ENCODE measurements around the gene ZBTB2.
"Not testable (repeated sequence)": the region's sequence is repeated elsewhere in the genome, so short reads cannot be mapped to it uniquely, and the experiment has no call there.

ZBTB2 gene

DNA sequence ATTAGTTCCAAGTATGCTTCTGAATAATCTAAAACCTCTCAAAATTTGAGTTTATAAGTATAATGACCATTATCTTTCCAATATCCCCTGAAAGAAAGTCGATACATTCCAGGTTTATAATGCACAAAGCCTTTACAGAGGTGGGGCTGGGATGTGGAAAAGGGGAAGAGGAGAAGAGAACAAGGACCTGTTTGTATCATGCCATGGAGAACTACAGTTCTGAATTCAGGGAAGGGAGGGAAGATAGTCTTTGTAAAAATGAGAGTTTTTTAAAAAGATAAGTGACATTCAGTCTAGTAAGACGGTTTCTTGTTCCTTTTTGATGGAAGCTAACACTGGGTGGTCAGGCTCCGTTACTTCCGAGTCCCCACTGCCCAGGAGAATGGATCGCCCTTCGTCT is 26.1 kb downstream of the ZBTB2 start:
- DNase-seq = no peak

- DNase-seq = no peak
Measured at GRCh38 chr6:151359486-151359885, 31.9 kb downstream of the ZBTB2 start.

DNA sequence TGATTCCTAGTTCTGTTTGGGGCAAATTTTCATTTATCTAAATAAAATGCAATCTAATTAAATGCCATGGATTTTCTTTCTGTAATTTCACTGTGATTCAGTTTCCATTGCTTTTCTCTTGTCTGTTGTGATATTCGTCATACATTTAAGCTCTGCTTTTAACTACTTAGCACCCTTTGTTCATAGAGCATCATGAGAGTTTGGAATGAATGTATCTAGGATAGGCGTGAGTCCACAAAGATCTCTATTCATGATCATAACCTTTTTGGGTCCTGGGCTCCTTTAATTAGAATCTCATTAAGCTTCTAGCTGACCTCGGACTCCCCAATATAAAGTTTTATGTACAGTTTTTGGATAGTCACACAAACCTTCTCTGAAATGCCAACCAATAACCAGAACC is 32.9 kb downstream of the ZBTB2 start:
- DNase-seq = no peak

DNA sequence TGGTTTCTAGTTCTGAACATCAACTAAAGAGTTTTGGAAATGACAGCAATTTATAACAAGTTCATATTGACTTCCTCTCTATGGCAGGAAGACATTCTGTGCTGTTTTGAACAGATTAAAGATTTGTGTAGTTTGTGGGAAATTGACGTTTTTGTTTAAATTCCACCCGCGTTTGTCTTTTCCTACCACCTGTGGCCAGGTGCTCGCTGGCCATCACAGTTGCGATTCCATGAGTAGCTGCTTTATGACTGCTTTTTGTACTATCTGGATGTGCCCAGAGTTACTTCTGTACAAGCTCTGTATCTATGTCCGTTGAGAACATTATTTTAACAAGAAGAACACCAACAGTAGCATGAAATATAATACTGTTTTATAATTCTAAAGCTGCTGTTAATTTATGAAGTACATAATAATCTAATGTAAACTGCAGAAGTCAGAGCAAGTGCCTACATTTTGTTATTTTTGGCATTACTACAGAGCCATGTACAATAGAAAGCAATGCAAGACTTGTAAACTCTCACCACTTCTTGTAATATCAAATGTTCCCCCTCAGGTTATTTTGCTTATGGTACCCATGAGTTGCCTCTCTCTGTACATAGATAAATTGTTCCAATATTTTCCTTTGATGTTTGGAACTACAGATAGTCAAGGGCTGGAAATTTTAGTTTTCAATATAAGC is 33.5 kb downstream of the ZBTB2 start:
- DNase-seq = no peak

DNA sequence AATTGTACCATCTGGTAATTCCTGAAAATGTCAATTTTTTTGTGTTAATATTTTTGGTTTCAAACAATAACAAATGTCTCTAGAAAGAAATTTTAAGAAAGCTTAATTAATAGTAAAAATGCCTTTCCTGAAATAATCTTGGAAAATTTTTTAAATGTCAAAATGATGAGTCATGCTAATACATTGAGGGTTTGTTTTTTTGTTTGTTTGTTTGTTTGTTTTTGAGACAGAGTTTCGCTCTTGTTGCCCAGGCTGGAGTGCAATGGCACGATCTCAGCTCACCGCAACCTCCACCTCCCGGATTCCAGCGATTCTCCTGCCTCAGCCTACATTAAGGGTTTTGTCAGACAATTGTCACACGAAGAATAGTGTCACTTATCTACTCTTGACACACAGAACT is 34.4 kb downstream of the ZBTB2 start:
- DNase-seq = not testable (repeated sequence)

DNA sequence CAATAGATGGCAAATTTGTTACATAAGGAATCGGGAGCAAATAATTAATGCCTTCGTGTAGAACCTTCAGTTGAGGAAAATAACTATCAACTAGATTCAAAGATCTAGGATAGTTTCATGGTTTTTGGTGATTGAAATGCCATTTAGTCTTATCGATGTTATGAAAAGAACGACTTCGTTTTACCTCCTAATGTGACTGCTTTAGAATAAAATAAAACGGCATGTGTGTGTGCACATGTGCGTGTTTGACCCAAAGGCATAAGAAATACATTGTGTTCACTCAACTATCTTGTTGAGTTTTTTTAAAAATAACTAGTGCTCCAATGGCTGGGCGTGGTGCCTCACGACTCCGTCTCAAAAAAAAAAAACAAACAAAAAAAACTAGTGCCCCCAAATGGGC is 37.6 kb downstream of the ZBTB2 start:
- DNase-seq = no peak

DNA sequence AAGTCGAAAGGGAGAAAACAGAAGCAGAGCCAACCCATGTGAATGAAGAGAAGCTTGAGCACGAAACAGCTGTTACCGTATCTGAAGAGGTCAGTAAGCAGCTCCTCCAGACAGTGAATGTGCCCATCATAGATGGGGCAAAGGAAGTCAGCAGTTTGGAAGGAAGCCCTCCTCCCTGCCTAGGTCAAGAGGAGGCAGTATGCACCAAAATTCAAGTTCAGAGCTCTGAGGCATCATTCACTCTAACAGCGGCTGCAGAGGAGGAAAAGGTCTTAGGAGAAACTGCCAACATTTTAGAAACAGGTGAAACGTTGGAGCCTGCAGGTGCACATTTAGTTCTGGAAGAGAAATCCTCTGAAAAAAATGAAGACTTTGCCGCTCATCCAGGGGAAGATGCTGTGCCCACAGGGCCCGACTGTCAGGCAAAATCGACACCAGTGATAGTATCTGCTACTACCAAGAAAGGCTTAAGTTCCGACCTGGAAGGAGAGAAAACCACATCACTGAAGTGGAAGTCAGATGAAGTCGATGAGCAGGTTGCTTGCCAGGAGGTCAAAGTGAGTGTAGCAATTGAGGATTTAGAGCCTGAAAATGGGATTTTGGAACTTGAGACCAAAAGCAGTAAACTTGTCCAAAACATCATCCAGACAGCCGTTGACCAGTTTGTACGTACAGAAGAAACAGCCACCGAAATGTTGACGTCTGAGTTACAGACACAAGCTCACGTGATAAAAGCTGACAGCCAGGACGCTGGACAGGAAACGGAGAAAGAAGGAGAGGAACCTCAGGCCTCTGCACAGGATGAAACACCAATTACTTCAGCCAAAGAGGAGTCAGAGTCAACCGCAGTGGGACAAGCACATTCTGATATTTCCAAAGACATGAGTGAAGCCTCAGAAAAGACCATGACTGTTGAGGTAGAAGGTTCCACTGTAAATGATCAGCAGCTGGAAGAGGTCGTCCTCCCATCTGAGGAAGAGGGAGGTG is 38.7 kb downstream of the ZBTB2 start:
- no peak for DNase-seq

DNA sequence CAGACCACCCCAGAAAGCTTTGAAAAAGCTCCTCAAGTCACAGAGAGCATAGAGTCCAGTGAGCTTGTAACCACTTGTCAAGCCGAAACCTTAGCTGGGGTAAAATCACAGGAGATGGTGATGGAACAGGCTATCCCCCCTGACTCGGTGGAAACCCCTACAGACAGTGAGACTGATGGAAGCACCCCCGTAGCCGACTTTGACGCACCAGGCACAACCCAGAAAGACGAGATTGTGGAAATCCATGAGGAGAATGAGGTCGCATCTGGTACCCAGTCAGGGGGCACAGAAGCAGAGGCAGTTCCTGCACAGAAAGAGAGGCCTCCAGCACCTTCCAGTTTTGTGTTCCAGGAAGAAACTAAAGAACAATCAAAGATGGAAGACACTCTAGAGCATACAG is 39.6 kb downstream of the ZBTB2 start:
- no peak for DNase-seq

- DNase-seq = no peak
Measured at GRCh38 chr6:151351146-151351700, 40.1 kb downstream of the ZBTB2 start.

DNA sequence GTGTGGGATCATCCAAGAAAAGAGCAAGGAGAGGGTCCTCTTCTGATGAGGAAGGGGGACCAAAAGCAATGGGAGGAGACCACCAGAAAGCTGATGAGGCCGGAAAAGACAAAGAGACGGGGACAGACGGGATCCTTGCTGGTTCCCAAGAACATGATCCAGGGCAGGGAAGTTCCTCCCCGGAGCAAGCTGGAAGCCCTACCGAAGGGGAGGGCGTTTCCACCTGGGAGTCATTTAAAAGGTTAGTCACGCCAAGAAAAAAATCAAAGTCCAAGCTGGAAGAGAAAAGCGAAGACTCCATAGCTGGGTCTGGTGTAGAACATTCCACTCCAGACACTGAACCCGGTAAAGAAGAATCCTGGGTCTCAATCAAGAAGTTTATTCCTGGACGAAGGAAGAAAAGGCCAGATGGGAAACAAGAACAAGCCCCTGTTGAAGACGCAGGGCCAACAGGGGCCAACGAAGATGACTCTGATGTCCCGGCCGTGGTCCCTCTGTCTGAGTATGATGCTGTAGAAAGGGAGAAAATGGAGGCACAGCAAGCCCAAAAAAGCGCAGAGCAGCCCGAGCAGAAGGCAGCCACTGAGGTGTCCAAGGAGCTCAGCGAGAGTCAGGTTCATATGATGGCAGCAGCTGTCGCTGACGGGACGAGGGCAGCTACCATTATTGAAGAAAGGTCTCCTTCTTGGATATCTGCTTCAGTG is 40.8 kb downstream of the ZBTB2 start:
- DNase-seq = no peak

DNA sequence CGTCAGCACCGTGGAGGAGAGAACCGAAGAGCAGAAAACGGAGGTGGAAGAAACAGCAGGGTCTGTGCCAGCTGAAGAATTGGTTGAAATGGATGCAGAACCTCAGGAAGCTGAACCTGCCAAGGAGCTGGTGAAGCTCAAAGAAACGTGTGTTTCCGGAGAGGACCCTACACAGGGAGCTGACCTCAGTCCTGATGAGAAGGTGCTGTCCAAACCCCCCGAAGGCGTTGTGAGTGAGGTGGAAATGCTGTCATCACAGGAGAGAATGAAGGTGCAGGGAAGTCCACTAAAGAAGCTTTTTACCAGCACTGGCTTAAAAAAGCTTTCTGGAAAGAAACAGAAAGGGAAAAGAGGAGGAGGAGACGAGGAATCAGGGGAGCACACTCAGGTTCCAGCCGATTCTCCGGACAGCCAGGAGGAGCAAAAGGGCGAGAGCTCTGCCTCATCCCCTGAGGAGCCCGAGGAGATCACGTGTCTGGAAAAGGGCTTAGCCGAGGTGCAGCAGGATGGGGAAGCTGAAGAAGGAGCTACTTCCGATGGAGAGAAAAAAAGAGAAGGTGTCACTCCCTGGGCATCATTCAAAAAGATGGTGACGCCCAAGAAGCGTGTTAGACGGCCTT is 41.6 kb downstream of the ZBTB2 start:
- DNase-seq = peak; percentile 78

DNA sequence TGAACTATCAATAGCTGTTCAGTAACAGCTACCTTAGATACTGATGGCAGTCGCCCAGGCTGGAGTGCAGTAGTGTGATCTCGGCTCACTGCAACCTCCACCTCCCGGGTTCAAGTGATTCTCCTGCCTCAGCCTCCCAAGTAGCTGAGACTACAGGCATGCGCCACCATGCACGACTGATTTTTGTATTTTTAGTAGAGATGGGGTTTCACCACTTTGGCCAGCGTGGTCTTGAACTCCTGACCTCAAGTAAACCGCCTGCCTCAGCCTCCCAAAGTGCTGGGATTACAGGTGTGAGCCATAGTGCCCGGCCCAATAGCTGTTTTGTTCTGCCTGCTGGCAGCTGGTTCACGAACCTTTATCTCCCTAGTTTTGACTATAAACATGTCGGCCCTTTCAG is 48.6 kb downstream of the ZBTB2 start:
- not testable (repeated sequence) for DNase-seq

DNA sequence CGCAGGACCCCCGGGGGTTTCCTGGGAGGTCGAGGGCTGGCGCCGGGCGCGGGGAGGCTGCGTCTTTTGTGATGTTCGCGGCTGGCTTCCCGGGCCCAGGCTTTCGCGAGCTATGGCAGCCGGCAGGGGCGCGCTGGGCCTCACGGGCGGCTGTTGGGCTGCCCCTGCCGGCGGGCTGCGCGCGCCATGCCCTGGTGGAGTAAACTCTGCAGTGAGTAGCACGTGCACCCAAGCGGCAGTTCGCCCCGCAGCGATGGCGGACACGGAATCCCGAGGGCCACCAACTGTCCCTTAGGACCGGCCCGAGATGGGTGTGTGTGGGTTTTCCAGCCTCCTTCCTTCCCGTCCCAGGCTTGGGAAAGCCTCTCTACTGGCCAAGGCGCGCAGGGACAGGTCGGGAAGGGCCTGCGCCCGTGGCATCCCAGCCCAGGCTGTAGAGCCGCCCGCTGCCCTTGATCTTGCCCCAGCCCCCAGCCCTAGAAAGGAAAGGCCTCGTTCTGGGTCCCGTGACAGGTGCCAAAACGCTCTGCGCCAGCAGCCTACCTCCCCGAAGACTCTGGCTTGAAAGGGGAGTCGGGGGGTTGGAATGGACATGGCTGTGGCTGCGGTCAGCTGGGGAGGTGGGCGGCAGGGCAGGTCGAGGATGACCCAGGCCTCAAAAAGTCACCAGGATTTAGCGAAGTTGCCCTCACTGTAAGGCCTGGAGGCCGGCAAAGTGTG is 49.7 kb downstream of the ZBTB2 start:
- no peak for DNase-seq

- no peak for DNase-seq
Measured at GRCh38 chr6:151340219-151340978, 51.0 kb downstream of the ZBTB2 start.

GRCh38 chr6:151339369-151339768 is 52.0 kb downstream of the ZBTB2 start:
- no peak for DNase-seq

GRCh38 chr6:151338651-151339200 is 52.6 kb downstream of the ZBTB2 start:
- no peak for DNase-seq

GRCh38 chr6:151335930-151336329 is 55.4 kb downstream of the ZBTB2 start:
- DNase-seq = no peak

DNA sequence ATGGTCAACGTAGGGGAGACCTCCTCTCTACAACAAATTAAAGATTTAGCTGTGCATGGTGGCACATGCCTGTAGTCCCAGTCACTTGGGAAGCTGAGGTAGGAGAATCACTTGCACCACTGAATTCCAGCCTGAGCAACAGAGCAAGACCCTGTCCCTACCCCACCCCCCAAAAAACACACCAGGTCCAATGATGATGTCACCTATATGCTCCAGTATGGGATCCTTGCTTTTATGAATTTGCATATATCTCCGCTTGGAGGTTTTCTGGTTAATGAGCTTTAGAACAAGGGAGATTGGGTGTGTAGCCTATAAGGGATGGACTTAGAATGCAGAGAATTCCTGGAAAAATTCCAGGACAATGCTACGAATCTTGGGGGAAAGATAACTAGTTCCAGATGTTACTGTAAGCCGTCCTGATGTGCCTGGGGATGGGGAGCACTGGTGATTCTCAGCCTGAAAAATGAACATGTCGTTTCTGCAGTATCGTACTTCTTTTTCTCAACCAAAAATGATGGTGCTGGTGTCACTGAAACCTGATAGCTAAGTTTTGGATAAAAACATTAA is 61.1 kb downstream of the ZBTB2 start:
- no peak for DNase-seq

DNA sequence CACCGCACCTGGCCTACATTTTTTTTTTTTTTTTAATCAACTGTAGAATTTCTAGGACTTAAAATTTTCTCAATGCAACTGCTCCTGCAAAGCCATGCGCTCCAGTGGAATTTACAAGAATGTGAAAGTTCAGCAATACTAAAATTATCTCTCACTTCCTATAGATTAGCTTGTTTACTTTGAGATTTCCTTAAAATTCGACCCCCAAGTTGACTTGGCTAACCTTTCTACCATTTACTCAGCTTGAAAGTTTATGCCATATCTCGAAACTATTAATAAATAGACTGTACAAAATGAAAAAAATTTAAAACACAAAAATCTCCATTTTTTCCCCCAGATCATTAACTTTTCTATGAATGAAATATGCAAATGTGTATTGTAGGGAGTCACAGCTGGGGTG is 64.3 kb downstream of the ZBTB2 start:
- no peak for DNase-seq

- no peak for DNase-seq
Measured at GRCh38 chr6:151326116-151326825, 65.1 kb downstream of the ZBTB2 start.
